Lower leg skin (tissue), 3 donors: ENCODE data around the gene MRPL42.

Source experiments
- CTCF ChIP-seq, 3 donors: fragments of 450-650 bp; IDR thresholded peaks; one replicate each; pipeline ENCODE4 v1.5.1; 2016; ENCODE audit warnings: antibody characterized with exemption in 3 of 3, mild to moderate bottlenecking in 3 of 3, moderate library complexity in 2 of 3
- POLR2A ChIP-seq, 2 donors: fragments of 450-650 bp; IDR thresholded peaks; one replicate each; pipeline ENCODE4 v1.6.1; 2016 to 2017; ENCODE audit warnings: antibody characterized with exemption in 2 of 2, mild to moderate bottlenecking in 1 of 2, moderate library complexity in 1 of 2

GRCh38 chr12:93494096-93494495, 26.8 kb downstream of the MRPL42 start:
- TF ChIP-seq CTCF (IDR thresholded peaks at IDR 0.05) (no peak), POLR2A (IDR thresholded peaks at IDR 0.05) (no peak)
